ENCODE data around the gene OS9. TPM values are rescaled to one million over a fixed set of nuclear protein-coding genes. Genes with fewer than 3 reads are reported as not detected.
"Not testable (repeated sequence)": the region's sequence is repeated elsewhere in the genome, so short reads cannot be mapped to it uniquely, and the experiment has no call there.

Gene OS9
- total and polyA plus RNA-seq, 4 experiments from 2014 or later: 56.6 to 195 (median 131) TPM

GRCh38 chr12:57707250-57707649 is 13.3 kb downstream of the OS9 start:
- DNase-seq: no peak
- H3K36me3 ChIP-seq (ENCODE audit: insufficient read depth, low read length): peaks cover 12% of the 10 kb centered on the region
- no peaks in the 10 kb centered on the region for H3K27me3 ChIP-seq (ENCODE audit: insufficient read depth, low read length)
- H3K27me3 Mint-ChIP-seq: no peaks in the 10 kb centered on the region
- no peaks in the 10 kb centered on the region for H3K4me1 ChIP-seq (ENCODE audit: insufficient read depth, low read length)
- ChIA-PET CTCF (ENCODE audit: partially characterized antibody) (no interaction called here), POLR2A (ENCODE audit: partially characterized antibody) (interaction anchor here (0.9 to 1.3 kb wide), 3 partner anchors 9 to 34 kb away, joined by 3 to 5 read pairs (median 3); no protein-coding TSS in a partner anchor)
- H3K9me3 Mint-ChIP-seq: peaks cover 0 to 15% (median 5%) of the 10 kb centered on the region in 8 donors
- H3K4me1 Mint-ChIP-seq: peaks cover 0 to 9% (median 4%) of the 10 kb centered on the region in 4 donors
- no peak overlapping the region for H3K4me3 Mint-ChIP-seq
- no peak overlapping the region for H3K4me3 ChIP-seq (ENCODE audit: low read length in 2 of 2)
- peaks cover 0 to 4% of the 10 kb centered on the region in 2 donors for H3K9me3 ChIP-seq (ENCODE audit: control insufficient read depth in 1 of 2, low read length in 2 of 2)
- peaks cover 52 to 59% of the 10 kb centered on the region in 2 donors for H3K36me3 Mint-ChIP-seq
- no peak overlapping the region for H3K27ac ChIP-seq (ENCODE audit: low read depth, low read length)
- H3K27ac Mint-ChIP-seq: peak overlapping the region in 2 of 7 donors; percentile 31 to 46
- intact Hi-C loops (cut with micrococcal nuclease): no loop called here

DNA sequence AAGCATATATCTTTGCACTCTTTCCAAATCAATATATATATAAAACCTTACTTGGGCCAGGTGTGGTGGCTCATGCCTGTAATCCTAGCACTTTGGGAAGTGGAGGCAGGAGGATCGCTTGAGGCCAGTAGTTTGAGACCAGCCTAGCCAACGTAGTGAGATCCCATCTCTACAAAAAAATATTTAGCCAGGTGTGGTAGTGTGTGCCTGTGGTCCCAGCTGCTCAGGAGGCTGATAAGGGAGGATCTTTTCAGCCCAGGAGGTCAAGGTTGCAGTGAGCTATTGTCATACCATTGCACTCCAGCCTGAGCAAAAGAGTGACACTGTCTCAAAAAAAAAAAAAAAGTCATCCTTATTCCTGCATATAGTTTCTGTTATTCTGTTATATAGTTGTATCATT is 14.4 kb downstream of the OS9 start:
- H3K27me3 ChIP-seq (ENCODE audit: insufficient read depth, low read length): no peaks in the 10 kb centered on the region
- DNase-seq: no peak
- Mint-ChIP-seq H3K27ac (no peak overlapping the region), H3K27me3 (no peaks in the 10 kb centered on the region), H3K9me3 (peaks cover 0 to 7% (median 5%) of the 10 kb centered on the region in 8 donors), H3K36me3 (peaks cover 41 to 56% of the 10 kb centered on the region in 2 donors), H3K4me1 (peaks cover 0 to 9% (median 4%) of the 10 kb centered on the region in 4 donors), H3K4me3 (no peak overlapping the region)
- H3K27ac ChIP-seq (ENCODE audit: low read depth, low read length): no peak overlapping the region
- peaks cover 0 to 4% of the 10 kb centered on the region in 2 donors for H3K9me3 ChIP-seq (ENCODE audit: control insufficient read depth in 1 of 2, low read length in 2 of 2)
- H3K36me3 ChIP-seq (ENCODE audit: insufficient read depth, low read length): peaks cover 6% of the 10 kb centered on the region
- ChIA-PET POLR2A (ENCODE audit: partially characterized antibody) (no interaction called here), CTCF (ENCODE audit: partially characterized antibody) (interaction anchor here (1.1 kb wide), 1 partner anchor 33 kb away, joined by 5 read pairs; no protein-coding TSS in a partner anchor)
- intact Hi-C loops (cut with micrococcal nuclease): no loop called here
- peaks cover 3% of the 10 kb centered on the region for H3K4me1 ChIP-seq (ENCODE audit: insufficient read depth, low read length)
- no peak overlapping the region for H3K4me3 ChIP-seq (ENCODE audit: low read length in 2 of 2)

GRCh38 chr12:57712701-57713100 is 18.8 kb downstream of the OS9 start:
- Mint-ChIP-seq H3K9me3 (no peaks in the 10 kb centered on the region), H3K36me3 (peaks cover 19 to 47% of the 10 kb centered on the region in 2 donors), H3K4me3 (no peak overlapping the region), H3K27ac (no peak overlapping the region), H3K4me1 (peaks cover 0 to 9% (median 4%) of the 10 kb centered on the region in 4 donors), H3K27me3 (no peaks in the 10 kb centered on the region)
- intact Hi-C loops (cut with micrococcal nuclease): no loop called here
- ChIA-PET CTCF (ENCODE audit: partially characterized antibody) (no interaction called here), POLR2A (ENCODE audit: partially characterized antibody) (interaction anchor here (0.7 to 1.5 kb wide), 2 partner anchors 12 to 28 kb away, joined by 4 to 5 read pairs; no protein-coding TSS in a partner anchor)
- Histone ChIP-seq H3K27ac (ENCODE audit: low read depth, low read length) (no peak overlapping the region), H3K4me1 (ENCODE audit: insufficient read depth, low read length) (peaks cover 3% of the 10 kb centered on the region), H3K36me3 (ENCODE audit: insufficient read depth, low read length) (peaks cover 20% of the 10 kb centered on the region), H3K9me3 (ENCODE audit: control insufficient read depth in 1 of 2, low read length in 2 of 2) (no peaks in the 10 kb centered on the region), H3K27me3 (ENCODE audit: insufficient read depth, low read length) (no peaks in the 10 kb centered on the region), H3K4me3 (ENCODE audit: low read length in 2 of 2) (no peak overlapping the region)
- no peak for DNase-seq

DNA sequence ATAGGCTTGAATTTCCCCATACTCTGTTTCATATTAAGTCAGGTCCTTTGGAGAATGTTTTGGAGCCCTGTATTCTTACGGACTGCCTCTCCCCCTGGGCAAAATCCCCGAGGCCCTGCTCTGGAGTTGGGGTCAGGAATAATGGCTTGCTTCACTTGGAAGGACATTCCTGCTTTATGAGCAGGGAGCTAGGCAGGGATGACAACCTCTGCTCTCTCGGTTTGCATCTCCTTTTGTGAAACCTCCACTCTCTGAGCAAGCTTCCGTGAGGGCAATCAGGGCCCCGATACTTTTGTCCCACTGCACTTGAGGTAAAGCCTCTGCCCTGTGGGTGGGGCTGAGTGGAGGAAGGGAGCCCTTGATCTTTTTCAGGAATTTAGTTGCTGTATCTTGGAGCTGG is 19.3 kb downstream of the OS9 start:
- H3K4me3 Mint-ChIP-seq: no peak overlapping the region
- no peak overlapping the region for H3K4me3 ChIP-seq (ENCODE audit: low read length in 2 of 2)

DNA sequence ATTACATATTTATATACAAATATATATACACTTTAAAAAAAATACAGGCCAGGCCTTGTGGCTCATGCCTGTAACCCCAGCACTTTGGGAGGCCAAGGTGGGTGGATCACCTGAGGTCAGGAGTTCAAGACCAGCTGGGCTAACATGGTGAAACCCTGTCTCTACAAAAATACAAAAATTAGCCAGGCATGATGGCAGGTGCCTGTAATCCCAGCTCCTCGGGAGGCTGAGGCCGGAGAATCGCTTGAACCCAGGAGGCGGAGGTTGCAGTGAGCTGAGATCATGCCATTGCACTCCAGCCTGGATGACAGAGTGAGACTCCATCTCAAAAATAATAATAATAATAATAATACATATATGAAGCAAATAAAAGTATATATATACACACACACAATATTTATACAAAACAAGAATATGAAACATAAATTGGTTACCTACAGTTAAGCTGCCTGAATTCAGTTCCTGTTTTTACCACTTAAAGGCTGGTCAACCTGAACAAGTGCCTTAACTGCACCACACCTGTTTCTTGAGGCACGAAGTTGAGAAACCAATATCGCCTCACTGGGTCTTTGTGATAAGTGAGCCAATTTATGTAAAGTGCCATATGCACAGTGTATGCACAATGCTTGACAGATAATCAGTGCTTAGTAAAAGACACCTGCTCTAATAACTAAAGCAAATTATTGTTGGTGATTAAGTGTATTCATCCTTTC is 21.3 kb downstream of the OS9 start:
- intact Hi-C loops (cut with micrococcal nuclease); H3K9me3 ChIP-seq (ENCODE audit: control insufficient read depth in 1 of 2, low read length in 2 of 2); H3K4me3 ChIP-seq (ENCODE audit: low read length in 2 of 2); H3K27me3 ChIP-seq (ENCODE audit: insufficient read depth, low read length); CTCF ChIA-PET (ENCODE audit: partially characterized antibody); H3K27ac ChIP-seq (ENCODE audit: low read depth, low read length); DNase-seq; H3K27ac Mint-ChIP-seq; H3K4me1 Mint-ChIP-seq; H3K4me3 Mint-ChIP-seq; H3K4me1 ChIP-seq (ENCODE audit: insufficient read depth, low read length); H3K9me3 Mint-ChIP-seq; H3K27me3 Mint-ChIP-seq: not testable (repeated sequence)
- POLR2A ChIA-PET (ENCODE audit: partially characterized antibody): interaction anchor here (0.7 to 1.5 kb wide), 2 partner anchors 8 to 9 kb away, joined by 3 read pairs; no protein-coding TSS in a partner anchor
- H3K36me3 Mint-ChIP-seq: peaks cover 32 to 54% of the 10 kb centered on the region in 2 donors
- peaks cover 45% of the 10 kb centered on the region for H3K36me3 ChIP-seq (ENCODE audit: insufficient read depth, low read length)

More for the DNA sequence above, 19.3 kb downstream of the OS9 start:
- no peaks in the 10 kb centered on the region for H3K9me3 Mint-ChIP-seq
- no peaks in the 10 kb centered on the region for H3K27me3 Mint-ChIP-seq
- no peak overlapping the region for H3K27ac ChIP-seq (ENCODE audit: low read depth, low read length)
- H3K36me3 Mint-ChIP-seq: peaks cover 22 to 51% of the 10 kb centered on the region in 2 donors
- H3K36me3 ChIP-seq (ENCODE audit: insufficient read depth, low read length): peaks cover 26% of the 10 kb centered on the region
- H3K4me1 ChIP-seq (ENCODE audit: insufficient read depth, low read length): peaks cover 3% of the 10 kb centered on the region
- H3K27ac Mint-ChIP-seq: no peak overlapping the region
- no peaks in the 10 kb centered on the region for H3K27me3 ChIP-seq (ENCODE audit: insufficient read depth, low read length)
- DNase-seq: no peak
- POLR2A ChIA-PET (ENCODE audit: partially characterized antibody): interaction anchor here (0.7 to 1.5 kb wide), 3 partner anchors 11 to 28 kb away, joined by 3 to 5 read pairs (median 4); partner anchors contain the start of gene OS9
- intact Hi-C loops (cut with micrococcal nuclease): no loop called here
- CTCF ChIA-PET (ENCODE audit: partially characterized antibody): interaction anchor here (0.7 kb wide), 1 partner anchor 381 kb away, joined by 3 read pairs; no protein-coding TSS in a partner anchor
- peaks cover 0 to 9% (median 4%) of the 10 kb centered on the region in 4 donors for H3K4me1 Mint-ChIP-seq
- no peaks in the 10 kb centered on the region for H3K9me3 ChIP-seq (ENCODE audit: control insufficient read depth in 1 of 2, low read length in 2 of 2)

DNA sequence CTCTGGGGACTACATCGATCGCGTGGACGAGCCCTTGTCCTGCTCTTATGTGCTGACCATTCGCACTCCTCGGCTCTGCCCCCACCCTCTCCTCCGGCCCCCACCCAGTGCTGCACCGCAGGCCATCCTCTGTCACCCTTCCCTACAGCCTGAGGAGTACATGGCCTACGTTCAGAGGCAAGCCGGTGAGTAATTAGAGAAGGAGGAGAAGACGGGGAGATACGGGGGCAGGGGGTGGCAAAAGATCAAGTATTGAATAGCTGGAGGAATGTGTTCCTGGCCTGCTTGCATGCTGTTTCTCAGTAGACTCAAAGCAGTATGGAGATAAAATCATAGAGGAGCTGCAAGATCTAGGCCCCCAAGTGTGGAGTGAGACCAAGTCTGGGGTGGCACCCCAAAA is 21.9 kb downstream of the OS9 start:
- no peak for DNase-seq
- H3K9me3 Mint-ChIP-seq: peaks cover 0 to 2% (median 0%) of the 10 kb centered on the region in 8 donors
- Histone ChIP-seq H3K36me3 (ENCODE audit: insufficient read depth, low read length) (peaks cover 51% of the 10 kb centered on the region), H3K27me3 (ENCODE audit: insufficient read depth, low read length) (no peaks in the 10 kb centered on the region), H3K9me3 (ENCODE audit: control insufficient read depth in 1 of 2, low read length in 2 of 2) (no peaks in the 10 kb centered on the region), H3K4me3 (ENCODE audit: low read length in 2 of 2) (no peak overlapping the region), H3K27ac (ENCODE audit: low read depth, low read length) (no peak overlapping the region), H3K4me1 (ENCODE audit: insufficient read depth, low read length) (peaks cover 3% of the 10 kb centered on the region)
- intact Hi-C loops (cut with micrococcal nuclease): no loop called here
- H3K27ac Mint-ChIP-seq: peak overlapping the region in 3 of 7 donors; percentile 19 to 76 (median 25)
- peaks cover 29 to 52% of the 10 kb centered on the region in 2 donors for H3K36me3 Mint-ChIP-seq
- H3K27me3 Mint-ChIP-seq: no peaks in the 10 kb centered on the region
- ChIA-PET POLR2A (ENCODE audit: partially characterized antibody) (interaction anchor here (0.7 kb wide), 1 partner anchor 9 kb away, joined by 3 read pairs; no protein-coding TSS in a partner anchor), CTCF (ENCODE audit: partially characterized antibody) (no interaction called here)
- H3K4me1 Mint-ChIP-seq: peaks cover 0 to 6% (median under 1%) of the 10 kb centered on the region in 4 donors
- no peak overlapping the region for H3K4me3 Mint-ChIP-seq

- Mint-ChIP-seq H3K4me1 (peaks cover 0 to 5% (median under 1%) of the 10 kb centered on the region in 4 donors), H3K9me3 (peaks cover 0 to 2% (median 0%) of the 10 kb centered on the region in 8 donors), H3K27me3 (no peaks in the 10 kb centered on the region), H3K4me3 (no peak overlapping the region), H3K36me3 (peaks cover 25 to 56% of the 10 kb centered on the region in 2 donors), H3K27ac (peak overlapping the region in 3 of 7 donors; percentile 29 to 80 (median 42))
- Histone ChIP-seq H3K4me3 (ENCODE audit: low read length in 2 of 2) (no peak overlapping the region), H3K9me3 (ENCODE audit: control insufficient read depth in 1 of 2, low read length in 2 of 2) (no peaks in the 10 kb centered on the region), H3K4me1 (ENCODE audit: insufficient read depth, low read length) (peaks cover 3% of the 10 kb centered on the region), H3K36me3 (ENCODE audit: insufficient read depth, low read length) (peaks cover 56% of the 10 kb centered on the region), H3K27me3 (ENCODE audit: insufficient read depth, low read length) (no peaks in the 10 kb centered on the region), H3K27ac (ENCODE audit: low read depth, low read length) (no peak overlapping the region)
- intact Hi-C loops (cut with micrococcal nuclease): no loop called here
- DNase-seq: no peak
- POLR2A ChIA-PET (ENCODE audit: partially characterized antibody): interaction anchor here (0.7 kb wide), 1 partner anchor 9 kb away, joined by 3 read pairs; no protein-coding TSS in a partner anchor
- CTCF ChIA-PET (ENCODE audit: partially characterized antibody): no interaction called here
These were observed 22.4 kb downstream of the OS9 start for GRCh38 chr12:57716305-57716704.
